SK-N-SH (cell line): ENCODE measurements around the gene GALNT8. TPM values are rescaled to one million over a fixed set of nuclear protein-coding genes. Genes with fewer than 3 reads are reported as not detected.

Experiments
- CTCF ChIA-PET: fragments of 300-600, 350-600 bp; formaldehyde crosslinking; extraction: SDS; loops from one replicate; lab custom pipeline; 2021; lab: Yijun Ruan, JAX
- POLR2A ChIA-PET: fragments of 350-600 bp; sonication (Branson Sonifier 250); formaldehyde crosslinking; extraction: SDS; loops from one replicate; lab custom pipeline; 2020; ENCODE audit warnings: antibody characterized with exemption, inconsistent platforms; lab: Yijun Ruan, JAX
- DNase-seq: peaks from one replicate; pipeline ENCODE4 v3.0.0; 2012
- H2AFZ ChIP-seq: fragments of 200-600 bp; sonication (generic); 2 replicates; pipeline ENCODE4 v1.8.1; 2016; ENCODE audit warnings: antibody characterized with exemption, mild to moderate bottlenecking, low read depth
- H3F3A ChIP-seq: fragments of 200-600 bp; sonication (generic); replicated peaks from 2 replicates; pipeline ENCODE3; 2016; ENCODE audit warnings: antibody characterized with exemption, mild to moderate bottlenecking; ENCODE audit not compliant: insufficient read depth
- H3K27ac ChIP-seq, 2 experiments: fragments of 200-500 bp in 1 of 2; fragments of 200-600 bp in 1 of 2; sonication (Bioruptor generic) in 1 of 2; sonication (generic), shearing (Covaris generic) in 1 of 2; 2 replicates each; pipeline versions ENCODE4 v1.5.1 to v1.6.1; 2014 to 2016; ENCODE audit warnings: low read depth in 2 of 2, inconsistent platforms in 1 of 2, low read length in 1 of 2, mild to moderate bottlenecking in 1 of 2, mixed read lengths in 1 of 2
- H3K27me3 ChIP-seq: fragments of 200-600 bp; sonication (generic), shearing (Covaris generic); 2 replicates; pipeline ENCODE4 v1.6.1; 2016; ENCODE audit warnings: mixed run types; ENCODE audit not compliant: insufficient read depth
- H3K36me3 ChIP-seq, 2 experiments: fragments of 200-500 bp in 1 of 2; fragments of 200-600 bp in 1 of 2; sonication (Bioruptor generic) in 1 of 2; sonication (generic) in 1 of 2; replicated peaks in 1 of 2; 2 replicates each; pipeline versions ENCODE3 to v1.5.1; 2014 to 2016; ENCODE audit warnings: low read length in 1 of 2, mild to moderate bottlenecking in 1 of 2; ENCODE audit not compliant: insufficient read depth in 2 of 2, control insufficient read depth in 1 of 2
- H3K4me1 ChIP-seq, 2 experiments: fragments of 200-500 bp in 1 of 2; fragments of 200-600 bp in 1 of 2; sonication (Bioruptor generic) in 1 of 2; sonication (generic), shearing (Covaris generic) in 1 of 2; 2 replicates each; pipeline versions ENCODE4 v1.5.1 to v1.6.1; 2014 to 2016; ENCODE audit warnings: low read depth in 1 of 2, low read length in 1 of 2, mixed run types in 1 of 2; ENCODE audit not compliant: insufficient read depth in 2 of 2, control insufficient read depth in 1 of 2
- H3K4me2 ChIP-seq: fragments of 200-600 bp; sonication (generic), shearing (Covaris generic); 2 replicates; pipeline ENCODE4 v1.6.1; 2017; ENCODE audit warnings: mixed run types
- H3K4me3 ChIP-seq, 2 experiments: fragments of 200-500 bp in 1 of 2; fragments of 200-600 bp in 1 of 2; sonication (Bioruptor generic) in 1 of 2; sonication (generic), shearing (Covaris generic) in 1 of 2; 2 replicates each; pipeline versions ENCODE4 v1.5.1 to v1.8.1; 2014 to 2016; ENCODE audit warnings: low read depth in 2 of 2, inconsistent platforms in 1 of 2, low read length in 1 of 2, mild to moderate bottlenecking in 1 of 2, mixed read lengths in 1 of 2, moderate library complexity in 1 of 2
- H3K79me2 ChIP-seq: fragments of 200-600 bp; sonication (generic); 2 replicates; pipeline ENCODE4 v1.8.1; 2017; ENCODE audit warnings: mild to moderate bottlenecking; ENCODE audit not compliant: insufficient read depth
- H3K9ac ChIP-seq: fragments of 200-600 bp; sonication (generic); 2 replicates; pipeline ENCODE4 v1.6.1; 2017; ENCODE audit warnings: mixed run types
- H3K9me2 ChIP-seq: fragments of 200-600 bp; sonication (generic); 2 replicates; pipeline ENCODE4 v1.6.1; 2017; ENCODE audit warnings: mixed run types
- H3K9me3 ChIP-seq: fragments of 200-600 bp; sonication (generic); 2 replicates; pipeline ENCODE4 v1.6.1; 2017; ENCODE audit warnings: mixed run types, mild to moderate bottlenecking, moderate library complexity
- H4K20me1 ChIP-seq: fragments of 200-600 bp; sonication (generic); 2 replicates; pipeline ENCODE4 v1.6.1; 2017; ENCODE audit warnings: mild to moderate bottlenecking, mixed run types; ENCODE audit not compliant: insufficient read depth
- CHD2 ChIP-seq: fragments of 150-350 bp; IDR thresholded peaks from 2 replicates; pipeline ENCODE4 v1.6.1; 2018; ENCODE audit warnings: low read length; ENCODE audit not compliant: partially characterized antibody
- EP300 ChIP-seq, 2 experiments: IDR thresholded peaks; 2 replicates each; pipeline versions ENCODE4 v1.4.0 to v1.6.1; 2012; ENCODE audit warnings: borderline replicate concordance in 1 of 2, low read depth in 1 of 2, low read length in 1 of 2
- EZH2phosphoT487 ChIP-seq: fragments of 200-600 bp; sonication (generic); IDR thresholded peaks from 2 replicates; pipeline ENCODE4 v1.6.1; 2017; ENCODE audit warnings: low read depth, mixed run types, mild to moderate bottlenecking, antibody characterized with exemption, moderate library complexity, borderline replicate concordance
- FOSL2 ChIP-seq: IDR thresholded peaks from 2 replicates; pipeline ENCODE4 v1.4.0; 2012; ENCODE audit warnings: low read depth, mild to moderate bottlenecking, moderate library complexity, borderline replicate concordance
- FOXJ3 ChIP-seq: sonication (generic); formaldehyde crosslinking; IDR thresholded peaks from 2 replicates; pipeline ENCODE4 v1.5.1; 2020; ENCODE audit warnings: mild to moderate bottlenecking, missing genetic modification reagents
- GATA2 ChIP-seq: sonication (generic); formaldehyde crosslinking; IDR thresholded peaks from 2 replicates; pipeline ENCODE4 v1.5.0; 2020; ENCODE audit warnings: mild to moderate bottlenecking, missing genetic modification reagents
- JUND ChIP-seq: IDR thresholded peaks from 2 replicates; pipeline ENCODE4 v1.4.0; 2012
- MAX ChIP-seq: IDR thresholded peaks from 2 replicates; pipeline ENCODE4 v1.4.0; 2012; ENCODE audit warnings: low read depth
- NFIC ChIP-seq: IDR thresholded peaks from 2 replicates; pipeline ENCODE4 v1.4.0; 2012; ENCODE audit warnings: borderline replicate concordance
- RAD21 ChIP-seq: IDR thresholded peaks from 2 replicates; pipeline ENCODE4 v1.6.1; 2012; ENCODE audit warnings: mild to moderate bottlenecking, low read length
- RCOR1 ChIP-seq: fragments of 150-350 bp; IDR thresholded peaks from 2 replicates; pipeline ENCODE4 v1.6.1; 2017; ENCODE audit warnings: antibody characterized with exemption, low read length
- RXRA ChIP-seq: IDR thresholded peaks from 2 replicates; pipeline ENCODE4 v1.4.0; 2012; ENCODE audit warnings: low read depth, mild to moderate bottlenecking, borderline replicate concordance
- TAF1 ChIP-seq: IDR thresholded peaks from 2 replicates; pipeline ENCODE4 v1.6.1; 2012; ENCODE audit warnings: low read depth, mild to moderate bottlenecking, low read length, moderate library complexity, borderline replicate concordance
- TCF12 ChIP-seq: IDR thresholded peaks from 2 replicates; pipeline ENCODE4 v1.4.0; 2012
- YY1 ChIP-seq: IDR thresholded peaks from 2 replicates; pipeline ENCODE4 v1.4.0; 2012; ENCODE audit warnings: low read depth, mild to moderate bottlenecking
- ZBTB33 ChIP-seq: IDR thresholded peaks from 2 replicates; pipeline ENCODE4 v1.4.0; 2012; ENCODE audit warnings: low read depth, borderline replicate concordance
- WGBS: methylation state at CpG from one replicate; pipeline ENCODE4 v1.1.6; 2017; ENCODE audit warnings: low lambda C conversion rate; 5-methylcytosine and 5-hydroxymethylcytosine counted together
- polyA plus RNA-seq, 3 experiments: library from polyadenylated mRNA; depleted of rRNA; stranded (reverse); fragments of >200 nt; gene quantifications; 2 replicates each; pipeline ENCODE4 v1.2.3, GENCODE V29; 2012
- TF ChIP-seq, protein P1 (sequence below): IDR thresholded peaks from 2 replicates; pipeline ENCODE4 v1.4.0; 2012; ENCODE audit warnings: low read depth, borderline replicate concordance
- TF ChIP-seq, protein P2 (sequence below): fragments of 200-600 bp; sonication (generic); IDR thresholded peaks from 2 replicates; pipeline ENCODE4 v1.6.1; 2017; ENCODE audit warnings: antibody characterized with exemption, mild to moderate bottlenecking, moderate library complexity

The GALNT8 gene
- polyA plus RNA-seq, 1 of the 3 experiments (the other 2 are of a cell fraction) = not detected

DNA sequence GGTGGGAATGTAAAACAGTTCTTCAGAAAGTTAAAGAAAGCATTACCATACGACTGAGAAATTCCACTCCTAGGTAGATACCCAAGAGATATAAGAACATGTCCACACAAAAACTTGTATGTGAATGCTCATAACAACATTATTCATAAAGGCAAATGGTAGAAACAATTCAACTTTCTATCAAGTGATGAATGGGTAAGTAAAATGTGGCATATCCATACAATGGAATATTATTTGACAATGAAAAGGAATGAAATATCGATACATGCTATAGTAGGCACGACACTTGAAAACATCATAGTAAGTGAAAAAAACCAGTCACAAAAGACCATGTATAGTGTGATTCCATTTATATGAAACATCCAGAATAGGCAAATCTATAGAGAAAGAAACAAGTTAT lies 71.3 kb downstream of the GALNT8 start:
- H3K27ac ChIP-seq = no peak overlapping the region
- CTCF ChIA-PET = no interaction called here
- no peaks in the 10 kb centered on the region for H3K36me3 ChIP-seq
- no peak overlapping the region for H3K4me2 ChIP-seq
- H3F3A ChIP-seq = no peaks in the 10 kb centered on the region
- TF ChIP-seq TCF12 = no peak
- TF ChIP-seq GATA2 (CRISPR knock-in tag) = no peak
- TF ChIP-seq RXRA = no peak
- no peak for TF ChIP-seq CHD2
- TF ChIP-seq TAF1 = no peak
- no peak for TF ChIP-seq NFIC
- TF ChIP-seq FOXJ3 (CRISPR knock-in tag) = no peak
- no peak for TF ChIP-seq EP300 (IDR thresholded peaks at IDR 0.05; ENCODE audit: borderline replicate concordance in 1 of 2, low read depth in 1 of 2, low read length in 1 of 2)
- TF ChIP-seq, protein P1, sequence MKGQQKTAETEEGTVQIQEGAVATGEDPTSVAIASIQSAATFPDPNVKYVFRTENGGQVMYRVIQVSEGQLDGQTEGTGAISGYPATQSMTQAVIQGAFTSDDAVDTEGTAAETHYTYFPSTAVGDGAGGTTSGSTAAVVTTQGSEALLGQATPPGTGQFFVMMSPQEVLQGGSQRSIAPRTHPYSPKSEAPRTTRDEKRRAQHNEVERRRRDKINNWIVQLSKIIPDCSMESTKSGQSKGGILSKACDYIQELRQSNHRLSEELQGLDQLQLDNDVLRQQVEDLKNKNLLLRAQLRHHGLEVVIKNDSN = no peak
- no peak for TF ChIP-seq EZH2phosphoT487
- TF ChIP-seq JUND = no peak
- TF ChIP-seq FOSL2 = no peak
- no peak for TF ChIP-seq RAD21
- no peak for TF ChIP-seq ZBTB33
- no peak for TF ChIP-seq MAX
- no peak for TF ChIP-seq YY1
- TF ChIP-seq RCOR1 = no peak
- TF ChIP-seq, protein P2, sequence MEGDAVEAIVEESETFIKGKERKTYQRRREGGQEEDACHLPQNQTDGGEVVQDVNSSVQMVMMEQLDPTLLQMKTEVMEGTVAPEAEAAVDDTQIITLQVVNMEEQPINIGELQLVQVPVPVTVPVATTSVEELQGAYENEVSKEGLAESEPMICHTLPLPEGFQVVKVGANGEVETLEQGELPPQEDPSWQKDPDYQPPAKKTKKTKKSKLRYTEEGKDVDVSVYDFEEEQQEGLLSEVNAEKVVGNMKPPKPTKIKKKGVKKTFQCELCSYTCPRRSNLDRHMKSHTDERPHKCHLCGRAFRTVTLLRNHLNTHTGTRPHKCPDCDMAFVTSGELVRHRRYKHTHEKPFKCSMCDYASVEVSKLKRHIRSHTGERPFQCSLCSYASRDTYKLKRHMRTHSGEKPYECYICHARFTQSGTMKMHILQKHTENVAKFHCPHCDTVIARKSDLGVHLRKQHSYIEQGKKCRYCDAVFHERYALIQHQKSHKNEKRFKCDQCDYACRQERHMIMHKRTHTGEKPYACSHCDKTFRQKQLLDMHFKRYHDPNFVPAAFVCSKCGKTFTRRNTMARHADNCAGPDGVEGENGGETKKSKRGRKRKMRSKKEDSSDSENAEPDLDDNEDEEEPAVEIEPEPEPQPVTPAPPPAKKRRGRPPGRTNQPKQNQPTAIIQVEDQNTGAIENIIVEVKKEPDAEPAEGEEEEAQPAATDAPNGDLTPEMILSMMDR = no peak
- no peaks in the 10 kb centered on the region for H3K9me2 ChIP-seq
- no peaks in the 10 kb centered on the region for H4K20me1 ChIP-seq
- H3K4me1 ChIP-seq = no peaks in the 10 kb centered on the region
- no peaks in the 10 kb centered on the region for H3K9me3 ChIP-seq
- H3K27me3 ChIP-seq = no peaks in the 10 kb centered on the region; the same call in 1 of the 2 replicates
- H2AFZ ChIP-seq = no peak overlapping the region
- POLR2A ChIA-PET = no interaction called here
- WGBS = 63% methylated on average over 3 of the region's 3 CpGs
- no peaks in the 10 kb centered on the region for H3K79me2 ChIP-seq
- no peak for DNase-seq
- no peak overlapping the region for H3K4me3 ChIP-seq
- H3K9ac ChIP-seq = no peak overlapping the region
